Omental fat pad (tissue), 4 donors: Measurements from ENCODE around the gene E2F6. TPM values are rescaled to one million over a fixed set of nuclear protein-coding genes. Genes with fewer than 3 reads are reported as not detected.

Experiments used
- ATAC-seq: fragments of 150-250 bp; one replicate; pipeline ENCODE4 v1.9.1; 2016; ENCODE audit warnings: mild to moderate bottlenecking, moderate library complexity; ENCODE audit not compliant: low FRiP score
- DNase-seq: peaks from one replicate; pipeline ENCODE4 v3.0.0-alpha.2; 2019; ENCODE audit warnings: low spot score
- total RNA-seq, 4 donors: library from RNA; depleted of rRNA; stranded (reverse); fragments of >200 nt; gene quantifications; one replicate each; pipeline ENCODE4 v1.1.0, GENCODE V29; 2016
- TF ChIP-seq, protein P1 (sequence below), 3 donors: fragments of 450-650 bp; IDR thresholded peaks; one replicate each; pipeline ENCODE4 v1.5.1; 2016 to 2017; ENCODE audit warnings: antibody characterized with exemption in 3 of 3, mild to moderate bottlenecking in 3 of 3, moderate library complexity in 2 of 3

The E2F6 gene
- total RNA-seq, 4 donors from 2014 or later = 14.5 to 32.8 (median 25.8) TPM

DNA sequence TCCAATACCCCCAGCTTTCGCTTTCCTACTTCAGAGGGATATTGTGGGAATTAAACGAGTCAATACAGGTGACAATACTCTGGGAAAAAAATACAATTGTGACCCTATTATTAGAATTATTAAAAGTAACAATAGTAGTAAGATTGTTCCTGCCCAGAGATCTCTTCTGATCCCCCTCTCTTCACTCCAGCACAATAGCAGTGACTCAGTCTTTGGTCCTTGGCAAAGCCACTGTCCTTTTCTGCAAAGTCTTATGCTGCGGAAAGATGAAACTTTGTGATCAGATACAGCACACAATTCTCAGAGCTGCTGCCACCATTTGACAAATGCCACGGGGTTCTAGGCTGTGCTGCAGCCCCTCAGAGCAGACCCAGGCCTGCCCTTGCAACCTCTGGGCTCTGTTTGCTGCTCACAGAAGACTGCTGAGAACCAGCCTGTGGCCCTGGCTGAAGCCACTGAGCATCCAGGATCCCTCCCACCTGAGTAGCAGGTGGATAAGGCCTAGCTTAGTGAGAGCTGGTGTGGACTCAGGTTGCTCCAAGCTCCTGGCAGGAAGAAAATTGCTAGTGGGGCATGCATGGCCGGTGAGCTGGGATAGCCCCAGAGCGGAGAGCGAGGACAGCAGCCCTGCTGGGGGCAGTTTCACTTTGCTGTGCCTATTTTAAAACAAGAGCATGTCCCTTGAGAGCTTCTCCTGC is 61.4 kb downstream of the E2F6 start:
- ATAC-seq (no peak), DNase-seq (no peak)
- TF ChIP-seq, protein P1, sequence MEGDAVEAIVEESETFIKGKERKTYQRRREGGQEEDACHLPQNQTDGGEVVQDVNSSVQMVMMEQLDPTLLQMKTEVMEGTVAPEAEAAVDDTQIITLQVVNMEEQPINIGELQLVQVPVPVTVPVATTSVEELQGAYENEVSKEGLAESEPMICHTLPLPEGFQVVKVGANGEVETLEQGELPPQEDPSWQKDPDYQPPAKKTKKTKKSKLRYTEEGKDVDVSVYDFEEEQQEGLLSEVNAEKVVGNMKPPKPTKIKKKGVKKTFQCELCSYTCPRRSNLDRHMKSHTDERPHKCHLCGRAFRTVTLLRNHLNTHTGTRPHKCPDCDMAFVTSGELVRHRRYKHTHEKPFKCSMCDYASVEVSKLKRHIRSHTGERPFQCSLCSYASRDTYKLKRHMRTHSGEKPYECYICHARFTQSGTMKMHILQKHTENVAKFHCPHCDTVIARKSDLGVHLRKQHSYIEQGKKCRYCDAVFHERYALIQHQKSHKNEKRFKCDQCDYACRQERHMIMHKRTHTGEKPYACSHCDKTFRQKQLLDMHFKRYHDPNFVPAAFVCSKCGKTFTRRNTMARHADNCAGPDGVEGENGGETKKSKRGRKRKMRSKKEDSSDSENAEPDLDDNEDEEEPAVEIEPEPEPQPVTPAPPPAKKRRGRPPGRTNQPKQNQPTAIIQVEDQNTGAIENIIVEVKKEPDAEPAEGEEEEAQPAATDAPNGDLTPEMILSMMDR (IDR thresholded peaks at IDR 0.05) = no peak

GRCh38 chr2:11402436-11402835 is 63.5 kb downstream of the E2F6 start:
- ATAC-seq (no peak), DNase-seq (no peak)
- TF ChIP-seq, protein P1 (IDR thresholded peaks at IDR 0.05) = no peak

GRCh38 chr2:11399438-11399762 is 66.6 kb downstream of the E2F6 start:
- DNase-seq (no peak), ATAC-seq (no peak)
- TF ChIP-seq, protein P1 (IDR thresholded peaks at IDR 0.05) = no peak

DNA sequence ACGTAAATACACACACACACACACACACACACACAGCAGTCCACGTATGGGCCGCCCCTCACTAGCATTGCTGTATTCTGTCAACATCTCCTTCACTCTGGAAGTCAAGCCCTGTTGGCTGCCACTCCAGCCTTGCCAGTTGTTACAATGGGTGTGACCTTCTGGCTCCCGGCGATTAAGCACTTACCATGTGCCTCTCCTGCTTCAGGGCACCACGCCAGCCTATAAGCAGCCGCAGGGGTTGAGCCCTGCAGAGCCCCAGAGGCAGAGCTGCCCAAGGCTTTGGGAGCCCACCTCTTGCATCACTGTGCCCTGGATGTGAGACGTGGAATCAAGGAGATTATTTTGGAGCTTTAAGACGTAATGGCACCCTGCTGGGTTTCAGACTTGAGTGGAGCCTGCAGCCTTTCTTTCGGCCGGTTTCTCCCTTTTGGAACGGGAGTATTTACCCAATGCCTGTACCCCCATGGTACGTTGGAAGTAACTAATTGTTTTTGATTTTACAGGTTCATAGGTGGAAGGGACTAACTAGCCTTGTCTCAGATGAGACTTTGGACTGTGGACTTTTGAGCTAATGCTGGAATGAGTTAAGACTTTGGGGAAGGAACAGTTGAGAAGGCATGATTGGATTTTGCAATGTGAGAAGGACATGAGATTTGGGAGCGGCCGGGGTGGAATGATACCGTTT is 67.1 kb downstream of the E2F6 start:
- TF ChIP-seq, protein P1 (IDR thresholded peaks at IDR 0.05) = no peak
- no peak for ATAC-seq

GRCh38 chr2:11397513-11397912 is 68.4 kb downstream of the E2F6 start:
- DNase-seq = no peak
- ATAC-seq = no peak
- TF ChIP-seq, protein P1 (IDR thresholded peaks at IDR 0.05) = no peak

More for the DNA sequence above, 67.1 kb downstream of the E2F6 start:
- no peak for DNase-seq

GRCh38 chr2:11396467-11397445 is 69.2 kb downstream of the E2F6 start:
- TF ChIP-seq, protein P1 (IDR thresholded peaks at IDR 0.05) = no peak
- DNase-seq (no peak), ATAC-seq (no peak)
